ENCODE data around the gene HIRA. TPM values are rescaled to one million over a fixed set of nuclear protein-coding genes. Genes with fewer than 3 reads are reported as not detected.

Gene HIRA
- total and polyA plus RNA-seq, 9 of the 15 experiments (the other 6 are each of a cell fraction or from before 2014, with no cell fraction given): 0.96 to 132 (median 58.4) TPM

DNA sequence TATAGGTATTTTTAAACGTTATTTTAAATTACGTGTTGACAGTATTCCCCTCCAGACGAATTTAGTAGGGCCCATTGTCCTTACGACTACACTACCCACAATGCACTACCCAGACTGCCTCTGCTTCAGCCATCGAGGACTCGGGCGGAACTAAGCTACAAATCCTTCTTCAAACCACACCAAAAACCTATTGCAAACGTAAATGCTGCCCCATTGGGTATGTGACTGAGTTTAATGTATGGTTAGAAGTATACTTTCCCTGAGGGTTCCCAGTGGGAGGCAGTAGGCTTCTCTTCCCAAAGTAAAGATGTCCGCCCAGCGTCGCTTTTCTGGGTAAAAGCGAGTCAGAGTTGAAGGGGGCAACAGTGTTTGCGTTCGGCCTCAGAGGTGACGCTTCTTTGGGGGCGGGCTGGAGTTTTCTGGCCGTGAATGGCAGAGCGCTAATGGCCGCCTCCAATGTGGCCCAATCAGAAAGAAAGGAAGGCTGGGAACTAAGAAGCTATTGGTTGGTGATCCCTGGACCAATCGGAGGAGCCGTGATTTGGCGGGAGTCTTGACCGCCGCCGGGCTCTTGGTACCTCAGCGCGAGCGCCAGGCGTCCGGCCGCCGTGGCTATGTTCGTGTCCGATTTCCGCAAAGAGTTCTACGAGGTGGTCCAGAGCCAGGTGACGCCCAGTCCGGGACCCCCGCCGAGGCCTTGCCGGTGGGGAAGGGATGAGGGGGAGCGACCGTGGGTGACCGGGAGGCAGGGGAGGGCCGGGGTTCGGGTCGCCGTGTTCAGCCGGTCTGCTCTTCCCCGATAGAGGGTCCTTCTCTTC, 48.0 kb upstream of the HIRA start, which contains the start of gene CDC45 (continued):
- TF ChIP-seq, protein P1, sequence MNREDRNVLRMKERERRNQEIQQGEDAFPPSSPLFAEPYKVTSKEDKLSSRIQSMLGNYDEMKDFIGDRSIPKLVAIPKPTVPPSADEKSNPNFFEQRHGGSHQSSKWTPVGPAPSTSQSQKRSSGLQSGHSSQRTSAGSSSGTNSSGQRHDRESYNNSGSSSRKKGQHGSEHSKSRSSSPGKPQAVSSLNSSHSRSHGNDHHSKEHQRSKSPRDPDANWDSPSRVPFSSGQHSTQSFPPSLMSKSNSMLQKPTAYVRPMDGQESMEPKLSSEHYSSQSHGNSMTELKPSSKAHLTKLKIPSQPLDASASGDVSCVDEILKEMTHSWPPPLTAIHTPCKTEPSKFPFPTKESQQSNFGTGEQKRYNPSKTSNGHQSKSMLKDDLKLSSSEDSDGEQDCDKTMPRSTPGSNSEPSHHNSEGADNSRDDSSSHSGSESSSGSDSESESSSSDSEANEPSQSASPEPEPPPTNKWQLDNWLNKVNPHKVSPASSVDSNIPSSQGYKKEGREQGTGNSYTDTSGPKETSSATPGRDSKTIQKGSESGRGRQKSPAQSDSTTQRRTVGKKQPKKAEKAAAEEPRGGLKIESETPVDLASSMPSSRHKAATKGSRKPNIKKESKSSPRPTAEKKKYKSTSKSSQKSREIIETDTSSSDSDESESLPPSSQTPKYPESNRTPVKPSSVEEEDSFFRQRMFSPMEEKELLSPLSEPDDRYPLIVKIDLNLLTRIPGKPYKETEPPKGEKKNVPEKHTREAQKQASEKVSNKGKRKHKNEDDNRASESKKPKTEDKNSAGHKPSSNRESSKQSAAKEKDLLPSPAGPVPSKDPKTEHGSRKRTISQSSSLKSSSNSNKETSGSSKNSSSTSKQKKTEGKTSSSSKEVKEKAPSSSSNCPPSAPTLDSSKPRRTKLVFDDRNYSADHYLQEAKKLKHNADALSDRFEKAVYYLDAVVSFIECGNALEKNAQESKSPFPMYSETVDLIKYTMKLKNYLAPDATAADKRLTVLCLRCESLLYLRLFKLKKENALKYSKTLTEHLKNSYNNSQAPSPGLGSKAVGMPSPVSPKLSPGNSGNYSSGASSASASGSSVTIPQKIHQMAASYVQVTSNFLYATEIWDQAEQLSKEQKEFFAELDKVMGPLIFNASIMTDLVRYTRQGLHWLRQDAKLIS (CRISPR knock-in tag; IDR thresholded peaks at IDR 0.05): no peak
- no peak for TF ChIP-seq NR2C2 (CRISPR knock-in tag; IDR thresholded peaks at IDR 0.05)
- no peak for TF ChIP-seq NR2C2 (tag; IDR thresholded peaks at IDR 0.05)
- no peak for TF ChIP-seq ZSCAN29 (IDR thresholded peaks at IDR 0.05)
- TF ChIP-seq ZNF12 (CRISPR knock-in tag; IDR thresholded peaks at IDR 0.05): no peak
- TF ChIP-seq TBL1XR1 (IDR thresholded peaks at IDR 0.05; ENCODE audit: low read length in 2 of 2): peak; percentile 46 to 56
- no peak for TF ChIP-seq SMAD2 (IDR thresholded peaks at IDR 0.05; ENCODE audit: low read depth, low read length)
- no peak; the same call in none of the 2 replicates for TF ChIP-seq SMC3 (conservative IDR thresholded peaks at IDR 0.05; ENCODE audit: insufficient read depth, low read depth, low read length)
- TF ChIP-seq YY1 (IDR thresholded peaks at IDR 0.05; ENCODE audit: borderline replicate concordance in 1 of 3, control insufficient read depth in 1 of 3, extremely low read depth in 1 of 3, insufficient read depth in 3 of 3, insufficient read length in 1 of 3, insufficient replicate concordance in 2 of 3, low read depth in 1 of 3, low read length in 2 of 3): peak in 1 of 3 experiments; percentile 99
- TF ChIP-seq, protein P2, sequence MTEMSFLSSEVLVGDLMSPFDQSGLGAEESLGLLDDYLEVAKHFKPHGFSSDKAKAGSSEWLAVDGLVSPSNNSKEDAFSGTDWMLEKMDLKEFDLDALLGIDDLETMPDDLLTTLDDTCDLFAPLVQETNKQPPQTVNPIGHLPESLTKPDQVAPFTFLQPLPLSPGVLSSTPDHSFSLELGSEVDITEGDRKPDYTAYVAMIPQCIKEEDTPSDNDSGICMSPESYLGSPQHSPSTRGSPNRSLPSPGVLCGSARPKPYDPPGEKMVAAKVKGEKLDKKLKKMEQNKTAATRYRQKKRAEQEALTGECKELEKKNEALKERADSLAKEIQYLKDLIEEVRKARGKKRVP (CRISPR knock-in tag; IDR thresholded peaks at IDR 0.05): peak; percentile 87
- no peak for TF ChIP-seq NRF1 (conservative IDR thresholded peaks at IDR 0.05 in 1 of 2, IDR thresholded peaks at IDR 0.05 in 1 of 2)
- TF ChIP-seq HNRNPLL (IDR thresholded peaks at IDR 0.05; ENCODE audit: low read depth, low read length, poor library complexity, severe bottlenecking): peak; percentile 93
- peak; percentile 98; the same call in 1 of the 2 replicates for TF ChIP-seq HMGXB4 (CRISPR knock-in tag; IDR thresholded peaks at IDR 0.05)
- no peak for TF ChIP-seq ZFX (CRISPR knock-in tag; IDR thresholded peaks at IDR 0.05)
- TF ChIP-seq SMARCB1 (IDR thresholded peaks at IDR 0.05; ENCODE audit: insufficient read length, low read depth): no peak
- TF ChIP-seq TCFL5 (CRISPR knock-in tag; conservative IDR thresholded peaks at IDR 0.05): peak; percentile 84
- 0 out of 2 replicates have a peak, but pooled peaks have one; percentile 77 for TF ChIP-seq ZNF140 (CRISPR knock-in tag; IDR thresholded peaks at IDR 0.05)
- TF ChIP-seq SIN3B (IDR thresholded peaks at IDR 0.05; ENCODE audit: low read depth): no peak
